Measurements from ENCODE around the gene SORBS1. TPM values are rescaled to one million over a fixed set of nuclear protein-coding genes. Genes with fewer than 3 reads are reported as not detected.

SORBS1 gene
- polyA plus RNA-seq, 6 donors from 2014 or later, result 0.13 to 0.94 TPM; not detected in 4

DNA sequence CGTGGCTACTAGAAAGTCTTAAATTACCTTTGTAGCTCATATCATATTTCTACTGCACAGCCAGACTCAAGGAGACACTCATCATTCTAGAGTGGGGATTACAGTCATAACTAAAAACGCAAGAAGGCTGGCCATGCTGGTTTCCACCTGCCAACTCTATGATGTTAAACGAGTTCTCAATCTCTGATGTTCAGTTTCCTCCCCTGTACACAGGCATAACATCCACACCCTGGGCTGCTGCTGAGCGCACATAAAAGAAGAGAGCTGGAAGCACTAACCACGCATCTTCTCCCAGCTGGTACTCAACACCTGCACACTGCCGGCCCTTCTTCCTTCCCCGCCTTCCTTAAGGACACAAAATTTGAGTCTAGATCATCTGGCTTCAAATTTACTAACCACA, 60.5 kb downstream of the SORBS1 start:
- Mint-ChIP-seq H3K27ac (no peak overlapping the region), H3K9me3 (no peaks in the 10 kb centered on the region), H3K4me1 (no peaks in the 10 kb centered on the region), H3K27me3 (peaks cover 6 to 50% (median 25%) of the 10 kb centered on the region in 3 donors), H3K36me3 (no peaks in the 10 kb centered on the region), H3K4me3 (no peak overlapping the region)
- ATAC-seq (ENCODE audit: low read depth in 2 of 2) (no peak), DNase-seq (no peak)

GRCh38 chr10:95500097-95500496, 61.1 kb downstream of the SORBS1 start:
- no peak overlapping the region for H3K27ac Mint-ChIP-seq
- H3K27me3 Mint-ChIP-seq, result peaks cover 10 to 55% (median 31%) of the 10 kb centered on the region in 3 donors
- no peaks in the 10 kb centered on the region for H3K9me3 Mint-ChIP-seq
- no peak overlapping the region for H3K4me3 Mint-ChIP-seq
- DNase-seq (no peak), ATAC-seq (ENCODE audit: low read depth in 2 of 2) (no peak)
- H3K36me3 Mint-ChIP-seq, result no peaks in the 10 kb centered on the region
- H3K4me1 Mint-ChIP-seq, result no peaks in the 10 kb centered on the region

DNA sequence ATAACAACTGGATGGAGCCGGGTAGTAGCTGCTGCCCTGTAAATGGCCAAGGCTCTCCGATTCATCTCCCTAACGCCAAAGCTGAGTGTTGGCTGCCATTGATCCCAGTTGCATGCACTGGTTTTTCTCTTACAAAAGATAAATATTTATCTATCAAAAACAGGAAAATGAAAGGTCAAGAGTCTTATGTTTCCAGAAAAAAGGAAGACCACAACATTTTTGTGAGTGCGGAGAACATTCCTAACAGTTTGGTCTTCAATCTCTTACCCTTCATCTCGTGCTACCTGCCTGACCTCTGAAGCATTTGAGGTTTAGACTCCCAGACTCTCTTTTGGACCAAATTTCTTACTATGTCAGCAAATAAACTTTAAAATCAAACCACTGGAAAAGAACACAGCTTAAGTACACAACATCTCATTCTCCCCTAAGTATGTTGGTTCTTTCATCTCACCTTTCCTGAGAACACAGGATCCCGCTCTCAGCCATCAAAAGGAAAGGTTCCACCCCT, 61.6 kb downstream of the SORBS1 start:
- H3K27me3 Mint-ChIP-seq, result peaks cover 10 to 52% (median 30%) of the 10 kb centered on the region in 3 donors
- ATAC-seq (ENCODE audit: low read depth in 2 of 2) (no peak), DNase-seq (no peak)
- H3K9me3 Mint-ChIP-seq, result no peaks in the 10 kb centered on the region
- no peaks in the 10 kb centered on the region for H3K4me1 Mint-ChIP-seq
- no peak overlapping the region for H3K4me3 Mint-ChIP-seq
- H3K36me3 Mint-ChIP-seq, result no peaks in the 10 kb centered on the region
- H3K27ac Mint-ChIP-seq, result peak overlapping the region in 1 of 6 donors; percentile 9

- Mint-ChIP-seq H3K36me3 (no peaks in the 10 kb centered on the region), H3K27ac (no peak overlapping the region), H3K9me3 (no peaks in the 10 kb centered on the region), H3K27me3 (peaks cover 5 to 32% (median 18%) of the 10 kb centered on the region in 3 donors), H3K4me1 (no peaks in the 10 kb centered on the region), H3K4me3 (no peak overlapping the region)
- ATAC-seq (ENCODE audit: low read depth in 2 of 2), result no peak
- no peak for DNase-seq
Measured at GRCh38 chr10:95496951-95497350, 64.2 kb downstream of the SORBS1 start.

GRCh38 chr10:95496246-95496911, 64.8 kb downstream of the SORBS1 start:
- no peaks in the 10 kb centered on the region for H3K9me3 Mint-ChIP-seq
- DNase-seq, result no peak
- no peaks in the 10 kb centered on the region for H3K36me3 Mint-ChIP-seq
- no peak for ATAC-seq (ENCODE audit: low read depth in 2 of 2)
- no peak overlapping the region for H3K4me3 Mint-ChIP-seq
- peaks cover 5 to 32% (median 18%) of the 10 kb centered on the region in 3 donors for H3K27me3 Mint-ChIP-seq
- peak overlapping the region in 1 of 6 donors; percentile 55 for H3K27ac Mint-ChIP-seq
- H3K4me1 Mint-ChIP-seq, result no peaks in the 10 kb centered on the region

DNA sequence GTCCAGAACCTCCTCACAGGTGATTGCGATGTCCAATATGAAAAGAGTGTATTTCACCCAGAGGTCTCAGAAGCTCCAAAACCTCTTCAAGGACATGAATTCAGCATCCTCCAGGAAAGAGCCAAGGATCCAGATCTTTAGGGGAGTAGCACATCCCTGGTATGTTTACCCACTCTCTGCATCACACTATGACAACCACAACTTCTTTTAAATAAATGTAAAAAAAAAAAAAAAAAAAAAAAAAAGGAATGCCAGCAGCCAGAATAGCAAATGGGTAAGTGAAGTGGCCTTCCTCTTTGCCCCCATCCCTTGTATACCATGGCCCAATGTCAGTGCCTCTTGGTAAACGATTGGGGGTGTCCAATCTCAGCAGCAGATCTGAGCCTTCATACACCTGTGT, 67.3 kb downstream of the SORBS1 start:
- H3K4me1 Mint-ChIP-seq, result no peaks in the 10 kb centered on the region
- H3K27ac Mint-ChIP-seq, result no peak overlapping the region
- peaks cover 5 to 32% (median 22%) of the 10 kb centered on the region in 3 donors for H3K27me3 Mint-ChIP-seq

GRCh38 chr10:95487994-95488393, 73.2 kb downstream of the SORBS1 start:
- Mint-ChIP-seq H3K9me3 (no peaks in the 10 kb centered on the region), H3K27ac (no peak overlapping the region), H3K27me3 (peaks cover 0 to 4% (median 0%) of the 10 kb centered on the region in 3 donors), H3K4me3 (no peak overlapping the region), H3K36me3 (no peaks in the 10 kb centered on the region), H3K4me1 (no peaks in the 10 kb centered on the region)
- ATAC-seq (ENCODE audit: low read depth in 2 of 2) (no peak), DNase-seq (no peak)

More for the DNA sequence above, 67.3 kb downstream of the SORBS1 start:
- DNase-seq (no peak), ATAC-seq (ENCODE audit: low read depth in 2 of 2) (no peak)
- no peaks in the 10 kb centered on the region for H3K36me3 Mint-ChIP-seq
- no peak overlapping the region for H3K4me3 Mint-ChIP-seq
- no peaks in the 10 kb centered on the region for H3K9me3 Mint-ChIP-seq

DNA sequence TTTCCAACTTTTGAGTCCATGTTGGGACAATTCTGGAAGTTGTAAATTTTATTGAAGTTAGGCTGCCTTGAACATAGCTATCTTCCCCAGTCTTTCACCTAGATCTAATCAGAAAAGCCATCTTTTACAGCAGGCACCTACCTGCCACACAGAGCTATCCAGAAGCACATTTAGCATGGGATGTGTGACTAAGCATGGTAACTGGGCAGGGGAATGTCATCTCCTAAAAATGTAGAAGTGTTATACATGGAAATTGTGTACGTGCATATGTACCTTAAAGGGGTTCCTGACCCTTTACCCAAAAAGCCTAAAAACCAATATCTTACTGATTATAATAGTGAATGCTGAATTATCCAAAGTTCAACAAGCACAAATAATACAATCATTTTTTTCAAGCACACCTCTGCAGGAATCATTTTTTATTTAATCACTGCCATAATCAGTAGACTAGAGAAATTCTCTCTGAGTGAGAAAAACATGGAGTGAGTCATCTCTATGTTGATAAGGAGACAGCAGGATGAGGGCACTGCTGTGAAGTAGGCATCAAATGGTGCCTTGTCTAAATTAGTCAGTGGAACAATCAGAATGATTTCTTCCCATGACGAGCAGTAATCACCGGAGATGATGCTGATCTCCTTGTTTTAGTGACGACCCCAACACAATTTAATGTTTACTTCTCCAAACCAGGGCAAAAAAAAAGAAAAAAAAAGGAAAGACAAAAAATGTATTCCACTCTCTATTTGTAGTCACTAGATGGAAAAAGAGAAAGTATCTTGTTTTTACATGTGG, 75.9 kb downstream of the SORBS1 start:
- Mint-ChIP-seq H3K9me3 (no peaks in the 10 kb centered on the region), H3K27me3 (peaks cover 0 to 11% (median 0%) of the 10 kb centered on the region in 3 donors), H3K27ac (no peak overlapping the region), H3K4me3 (no peak overlapping the region), H3K4me1 (no peaks in the 10 kb centered on the region), H3K36me3 (no peaks in the 10 kb centered on the region)
- ATAC-seq (ENCODE audit: low read depth in 2 of 2) (no peak), DNase-seq (no peak)

GRCh38 chr10:95482501-95483233, 78.5 kb downstream of the SORBS1 start:
- H3K4me1 Mint-ChIP-seq, result peaks cover 0 to 2% (median 0%) of the 10 kb centered on the region in 3 donors
- no peaks in the 10 kb centered on the region for H3K9me3 Mint-ChIP-seq
- no peak for DNase-seq
- no peak overlapping the region for H3K4me3 Mint-ChIP-seq
- H3K27me3 Mint-ChIP-seq, result peaks cover 0 to 12% (median 8%) of the 10 kb centered on the region in 3 donors
- no peaks in the 10 kb centered on the region for H3K36me3 Mint-ChIP-seq
- ATAC-seq (ENCODE audit: low read depth in 2 of 2), result no peak
- no peak overlapping the region for H3K27ac Mint-ChIP-seq

- no peak for DNase-seq
- Mint-ChIP-seq H3K9me3 (no peaks in the 10 kb centered on the region), H3K36me3 (no peaks in the 10 kb centered on the region), H3K4me1 (peaks cover 0 to 2% (median 0%) of the 10 kb centered on the region in 3 donors), H3K27ac (no peak overlapping the region), H3K4me3 (no peak overlapping the region), H3K27me3 (peaks cover 0 to 16% (median 8%) of the 10 kb centered on the region in 3 donors)
- ATAC-seq (ENCODE audit: low read depth in 2 of 2), result no peak
Measured at GRCh38 chr10:95480901-95481491, 80.2 kb downstream of the SORBS1 start.

DNA sequence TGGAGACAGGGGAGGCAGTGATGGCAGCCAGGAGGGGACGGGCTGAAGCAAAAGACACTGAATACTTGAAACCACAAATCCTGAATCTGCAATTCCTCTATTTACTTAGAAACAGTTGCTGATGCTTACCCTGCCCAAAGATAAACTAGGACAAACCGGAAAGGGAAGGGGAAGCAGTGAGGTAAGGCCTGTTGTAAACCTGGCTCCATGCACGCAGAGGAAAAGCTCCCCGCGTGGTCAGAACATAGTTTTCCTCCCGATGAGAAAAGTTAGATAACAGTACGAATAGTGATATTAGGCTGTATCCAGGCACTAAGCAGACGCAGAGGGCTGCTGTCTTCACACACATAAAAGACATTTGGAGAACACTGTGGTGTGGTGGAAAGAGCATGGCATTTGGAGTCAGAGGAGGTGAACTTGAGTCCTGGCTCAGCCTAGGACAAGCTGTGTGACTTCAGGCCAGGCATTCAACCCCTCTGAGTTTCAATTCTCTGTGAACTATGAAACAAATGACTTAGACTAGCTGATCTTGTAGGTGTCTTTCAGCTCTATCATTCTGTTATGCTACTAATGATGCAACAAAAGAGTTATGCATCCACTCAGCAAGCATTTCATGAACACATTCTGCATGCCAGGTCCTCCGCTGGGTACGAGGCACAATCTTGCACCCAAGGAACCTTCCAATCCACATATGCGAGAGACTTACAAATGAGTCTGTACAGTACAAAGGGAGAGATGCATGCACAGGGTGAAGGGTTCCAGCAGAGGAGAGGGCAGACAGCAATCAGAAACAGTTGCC, 80.9 kb downstream of the SORBS1 start:
- Mint-ChIP-seq H3K9me3 (no peaks in the 10 kb centered on the region), H3K27ac (peak overlapping the region in 1 of 6 donors; percentile 66), H3K4me3 (no peak overlapping the region), H3K36me3 (no peaks in the 10 kb centered on the region), H3K4me1 (peaks cover 0 to 2% (median 0%) of the 10 kb centered on the region in 3 donors), H3K27me3 (peaks cover 0 to 16% (median 8%) of the 10 kb centered on the region in 3 donors)
- no peak for ATAC-seq (ENCODE audit: low read depth in 2 of 2)
- no peak for DNase-seq

- DNase-seq (no peak), ATAC-seq (ENCODE audit: low read depth in 2 of 2) (no peak)
- Mint-ChIP-seq H3K4me1 (peaks cover 0 to 2% (median 0%) of the 10 kb centered on the region in 3 donors), H3K27ac (no peak overlapping the region), H3K27me3 (peaks cover 0 to 16% (median 8%) of the 10 kb centered on the region in 3 donors), H3K9me3 (no peaks in the 10 kb centered on the region), H3K4me3 (no peak overlapping the region), H3K36me3 (no peaks in the 10 kb centered on the region)
Measured at GRCh38 chr10:95478935-95479334, 82.2 kb downstream of the SORBS1 start.

Data from naive B cell (primary cell).